Measurements from ENCODE around the gene IDE. TPM values are rescaled to one million over a fixed set of nuclear protein-coding genes. Genes with fewer than 3 reads are reported as not detected.

Gene IDE
- total and polyA plus RNA-seq, 2 of the 13 experiments (the other 11 are each of a cell fraction or from before 2014, with no cell fraction given): 16.1 to 52.1 TPM

DNA sequence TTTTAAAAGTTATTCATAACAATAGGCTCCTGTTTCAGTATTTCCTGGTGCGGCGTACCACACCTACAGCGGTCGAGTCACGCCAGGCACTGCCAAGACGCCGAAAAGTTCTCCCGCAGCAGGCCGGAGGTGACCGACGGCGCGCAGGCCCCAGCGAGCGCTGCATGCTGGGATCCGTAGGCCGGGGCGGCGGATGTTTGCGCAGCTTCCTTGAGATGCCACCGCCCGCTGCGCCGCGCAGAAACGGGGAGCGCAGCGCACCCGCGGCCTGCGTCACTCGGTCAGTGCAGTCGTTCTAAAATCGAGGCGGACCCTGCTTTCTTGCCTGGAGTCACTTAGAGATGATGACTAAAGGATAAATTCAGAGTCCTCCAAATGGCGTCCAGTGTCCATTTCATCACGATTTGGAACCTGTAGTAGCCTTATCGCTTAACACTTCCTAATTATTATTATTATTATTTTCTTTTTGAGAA lies 17.7 kb upstream of the IDE start (continued):
- TF ChIP-seq, protein P1, sequence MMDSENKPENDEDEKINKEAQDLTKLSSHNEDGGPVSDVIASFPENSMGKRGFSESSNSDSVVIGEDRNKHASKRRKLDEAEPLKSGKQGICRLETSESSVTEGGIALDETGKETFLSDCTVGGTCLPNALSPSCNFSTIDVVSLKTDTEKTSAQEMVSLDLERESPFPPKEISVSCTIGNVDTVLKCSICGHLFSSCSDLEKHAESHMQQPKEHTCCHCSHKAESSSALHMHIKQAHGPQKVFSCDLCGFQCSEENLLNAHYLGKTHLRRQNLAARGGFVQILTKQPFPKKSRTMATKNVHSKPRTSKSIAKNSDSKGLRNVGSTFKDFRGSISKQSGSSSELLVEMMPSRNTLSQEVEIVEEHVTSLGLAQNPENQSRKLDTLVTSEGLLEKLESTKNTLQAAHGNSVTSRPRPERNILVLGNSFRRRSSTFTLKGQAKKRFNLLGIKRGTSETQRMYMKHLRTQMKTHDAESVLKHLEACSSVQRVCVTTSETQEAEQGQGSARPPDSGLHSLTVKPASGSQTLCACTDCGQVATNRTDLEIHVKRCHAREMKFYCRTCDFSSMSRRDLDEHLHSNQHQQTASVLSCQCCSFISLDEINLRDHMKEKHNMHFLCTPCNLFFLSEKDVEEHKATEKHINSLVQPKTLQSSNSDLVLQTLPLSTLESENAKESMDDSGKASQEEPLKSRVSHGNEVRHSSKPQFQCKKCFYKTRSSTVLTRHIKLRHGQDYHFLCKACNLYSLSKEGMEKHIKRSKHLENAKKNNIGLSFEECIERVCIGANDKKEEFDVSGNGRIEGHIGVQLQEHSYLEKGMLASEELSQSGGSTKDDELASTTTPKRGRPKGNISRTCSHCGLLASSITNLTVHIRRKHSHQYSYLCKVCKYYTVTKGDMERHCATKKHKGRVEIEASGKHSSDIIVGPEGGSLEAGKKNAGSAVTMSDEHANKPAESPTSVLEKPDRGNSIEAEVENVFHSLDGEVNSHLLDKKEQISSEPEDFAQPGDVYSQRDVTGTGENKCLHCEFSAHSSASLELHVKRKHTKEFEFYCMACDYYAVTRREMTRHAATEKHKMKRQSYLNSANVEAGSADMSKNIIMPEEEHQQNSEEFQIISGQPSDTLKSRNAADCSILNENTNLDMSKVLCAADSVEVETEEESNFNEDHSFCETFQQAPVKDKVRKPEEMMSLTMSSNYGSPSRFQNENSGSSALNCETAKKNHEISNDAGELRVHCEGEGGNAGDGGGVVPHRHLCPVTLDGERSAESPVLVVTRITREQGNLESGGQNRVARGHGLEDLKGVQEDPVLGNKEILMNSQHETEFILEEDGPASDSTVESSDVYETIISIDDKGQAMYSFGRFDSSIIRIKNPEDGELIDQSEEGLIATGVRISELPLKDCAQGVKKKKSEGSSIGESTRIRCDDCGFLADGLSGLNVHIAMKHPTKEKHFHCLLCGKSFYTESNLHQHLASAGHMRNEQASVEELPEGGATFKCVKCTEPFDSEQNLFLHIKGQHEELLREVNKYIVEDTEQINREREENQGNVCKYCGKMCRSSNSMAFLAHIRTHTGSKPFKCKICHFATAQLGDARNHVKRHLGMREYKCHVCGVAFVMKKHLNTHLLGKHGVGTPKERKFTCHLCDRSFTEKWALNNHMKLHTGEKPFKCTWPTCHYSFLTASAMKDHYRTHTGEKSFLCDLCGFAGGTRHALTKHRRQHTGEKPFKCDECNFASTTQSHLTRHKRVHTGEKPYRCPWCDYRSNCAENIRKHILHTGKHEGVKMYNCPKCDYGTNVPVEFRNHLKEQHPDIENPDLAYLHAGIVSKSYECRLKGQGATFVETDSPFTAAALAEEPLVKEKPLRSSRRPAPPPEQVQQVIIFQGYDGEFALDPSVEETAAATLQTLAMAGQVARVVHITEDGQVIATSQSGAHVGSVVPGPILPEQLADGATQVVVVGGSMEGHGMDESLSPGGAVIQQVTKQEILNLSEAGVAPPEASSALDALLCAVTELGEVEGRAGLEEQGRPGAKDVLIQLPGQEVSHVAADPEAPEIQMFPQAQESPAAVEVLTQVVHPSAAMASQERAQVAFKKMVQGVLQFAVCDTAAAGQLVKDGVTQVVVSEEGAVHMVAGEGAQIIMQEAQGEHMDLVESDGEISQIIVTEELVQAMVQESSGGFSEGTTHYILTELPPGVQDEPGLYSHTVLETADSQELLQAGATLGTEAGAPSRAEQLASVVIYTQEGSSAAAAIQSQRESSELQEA (CRISPR knock-in tag; IDR thresholded peaks at IDR 0.05; ENCODE audit: not compliant biosample characterization): no peak
- TF ChIP-seq, protein P2, sequence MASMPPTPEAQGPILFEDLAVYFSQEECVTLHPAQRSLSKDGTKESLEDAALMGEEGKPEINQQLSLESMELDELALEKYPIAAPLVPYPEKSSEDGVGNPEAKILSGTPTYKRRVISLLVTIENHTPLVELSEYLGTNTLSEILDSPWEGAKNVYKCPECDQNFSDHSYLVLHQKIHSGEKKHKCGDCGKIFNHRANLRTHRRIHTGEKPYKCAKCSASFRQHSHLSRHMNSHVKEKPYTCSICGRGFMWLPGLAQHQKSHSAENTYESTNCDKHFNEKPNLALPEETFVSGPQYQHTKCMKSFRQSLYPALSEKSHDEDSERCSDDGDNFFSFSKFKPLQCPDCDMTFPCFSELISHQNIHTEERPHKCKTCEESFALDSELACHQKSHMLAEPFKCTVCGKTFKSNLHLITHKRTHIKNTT (CRISPR knock-in tag; IDR thresholded peaks at IDR 0.05): no peak
- TF ChIP-seq PHF8 (CRISPR knock-in tag; IDR thresholded peaks at IDR 0.05): peak; percentile 85
- no peak for TF ChIP-seq ZNF121 (CRISPR knock-in tag; IDR thresholded peaks at IDR 0.05)
- TF ChIP-seq, protein P3, sequence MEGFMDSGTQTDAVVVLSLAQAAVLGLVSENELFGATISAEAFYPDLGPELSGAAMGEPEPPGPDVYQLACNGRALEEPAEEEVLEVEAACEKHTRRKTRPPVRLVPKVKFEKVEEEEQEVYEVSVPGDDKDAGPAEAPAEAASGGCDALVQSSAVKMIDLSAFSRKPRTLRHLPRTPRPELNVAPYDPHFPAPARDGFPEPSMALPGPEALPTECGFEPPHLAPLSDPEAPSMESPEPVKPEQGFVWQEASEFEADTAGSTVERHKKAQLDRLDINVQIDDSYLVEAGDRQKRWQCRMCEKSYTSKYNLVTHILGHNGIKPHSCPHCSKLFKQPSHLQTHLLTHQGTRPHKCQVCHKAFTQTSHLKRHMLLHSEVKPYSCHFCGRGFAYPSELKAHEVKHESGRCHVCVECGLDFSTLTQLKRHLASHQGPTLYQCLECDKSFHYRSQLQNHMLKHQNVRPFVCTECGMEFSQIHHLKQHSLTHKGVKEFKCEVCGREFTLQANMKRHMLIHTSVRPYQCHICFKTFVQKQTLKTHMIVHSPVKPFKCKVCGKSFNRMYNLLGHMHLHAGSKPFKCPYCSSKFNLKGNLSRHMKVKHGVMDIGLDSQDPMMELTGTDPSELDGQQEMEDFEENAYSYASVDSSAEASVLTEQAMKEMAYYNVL (CRISPR knock-in tag; IDR thresholded peaks at IDR 0.05; ENCODE audit: borderline replicate concordance): no peak
- TF ChIP-seq DMAP1 (CRISPR knock-in tag; IDR thresholded peaks at IDR 0.05): peak; percentile 84
- no peak for TF ChIP-seq FLYWCH1 (CRISPR knock-in tag; IDR thresholded peaks at IDR 0.05)
- TF ChIP-seq, protein P4, sequence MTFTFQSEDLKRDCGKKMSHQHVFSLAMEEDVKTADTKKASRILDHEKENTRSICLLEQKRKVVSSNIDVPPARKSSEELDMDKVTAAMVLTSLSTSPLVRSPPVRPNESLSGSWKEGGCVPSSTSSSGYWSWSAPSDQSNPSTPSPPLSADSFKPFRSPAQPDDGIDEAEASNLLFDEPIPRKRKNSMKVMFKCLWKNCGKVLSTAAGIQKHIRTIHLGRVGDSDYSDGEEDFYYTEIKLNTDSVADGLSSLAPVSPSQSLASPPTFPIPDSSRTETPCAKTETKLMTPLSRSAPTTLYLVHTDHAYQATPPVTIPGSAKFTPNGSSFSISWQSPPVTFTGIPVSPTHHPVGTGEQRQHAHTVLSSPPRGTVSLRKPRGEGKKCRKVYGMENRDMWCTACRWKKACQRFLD (CRISPR knock-in tag; IDR thresholded peaks at IDR 0.05; ENCODE audit: borderline replicate concordance): no peak
- no peak for TF ChIP-seq ZNF616 (CRISPR knock-in tag; IDR thresholded peaks at IDR 0.05; ENCODE audit: low read depth)
- no peak for TF ChIP-seq ZNF382 (CRISPR knock-in tag; IDR thresholded peaks at IDR 0.05; ENCODE audit: borderline replicate concordance)
- TF ChIP-seq, protein P5, sequence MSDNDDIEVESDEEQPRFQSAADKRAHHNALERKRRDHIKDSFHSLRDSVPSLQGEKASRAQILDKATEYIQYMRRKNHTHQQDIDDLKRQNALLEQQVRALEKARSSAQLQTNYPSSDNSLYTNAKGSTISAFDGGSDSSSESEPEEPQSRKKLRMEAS (IDR thresholded peaks at IDR 0.05): peak; percentile 83
- TF ChIP-seq KAT7 (CRISPR knock-in tag; IDR thresholded peaks at IDR 0.05; ENCODE audit: borderline replicate concordance): no peak
- no peak for TF ChIP-seq ZNF160 (CRISPR knock-in tag; IDR thresholded peaks at IDR 0.05)
- TF ChIP-seq ZFY (CRISPR knock-in tag; IDR thresholded peaks at IDR 0.05): peak; percentile 98
- TF ChIP-seq ZNF329 (CRISPR knock-in tag; IDR thresholded peaks at IDR 0.05; ENCODE audit: low read depth): peak; percentile 52; the same call in 1 of the 2 replicates
- TF ChIP-seq ZNF589 (CRISPR knock-in tag; conservative IDR thresholded peaks at IDR 0.05): no peak
- no peak for TF ChIP-seq MIER2 (CRISPR knock-in tag; IDR thresholded peaks at IDR 0.05)

All from HepG2 (cell line).